NCI-H1092 (cell line): Measurements from ENCODE around the gene PRKN.

Experiments used
- DNase-seq: peaks from one replicate; lab custom pipeline; 2025; lab: John Stamatoyannopoulos, UW

Gene PRKN

DNA sequence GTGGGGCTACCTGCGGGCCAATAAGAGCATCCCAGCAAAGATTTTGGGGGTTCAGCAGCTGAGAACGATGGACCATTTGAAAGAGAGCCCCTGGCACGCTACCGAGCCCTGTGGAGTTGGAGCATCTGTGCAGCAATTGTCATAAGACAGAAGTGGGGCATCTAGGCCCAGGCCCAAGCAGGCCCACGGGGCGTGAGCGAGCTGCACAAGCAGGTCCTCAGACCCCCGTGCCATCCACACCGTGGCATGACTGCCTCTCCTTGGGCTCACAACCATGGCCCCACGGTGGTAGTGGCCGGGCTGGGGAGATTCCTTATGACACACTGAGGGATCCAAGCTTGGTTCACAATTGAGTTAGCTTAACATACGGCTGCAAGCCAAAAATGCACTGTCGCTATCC is 1350.5 kb downstream of the PRKN start:
- no peak for DNase-seq

- DNase-seq = no peak
These were observed 1351.2 kb downstream of the PRKN start for GRCh38 chr6:161376367-161376766.

DNA sequence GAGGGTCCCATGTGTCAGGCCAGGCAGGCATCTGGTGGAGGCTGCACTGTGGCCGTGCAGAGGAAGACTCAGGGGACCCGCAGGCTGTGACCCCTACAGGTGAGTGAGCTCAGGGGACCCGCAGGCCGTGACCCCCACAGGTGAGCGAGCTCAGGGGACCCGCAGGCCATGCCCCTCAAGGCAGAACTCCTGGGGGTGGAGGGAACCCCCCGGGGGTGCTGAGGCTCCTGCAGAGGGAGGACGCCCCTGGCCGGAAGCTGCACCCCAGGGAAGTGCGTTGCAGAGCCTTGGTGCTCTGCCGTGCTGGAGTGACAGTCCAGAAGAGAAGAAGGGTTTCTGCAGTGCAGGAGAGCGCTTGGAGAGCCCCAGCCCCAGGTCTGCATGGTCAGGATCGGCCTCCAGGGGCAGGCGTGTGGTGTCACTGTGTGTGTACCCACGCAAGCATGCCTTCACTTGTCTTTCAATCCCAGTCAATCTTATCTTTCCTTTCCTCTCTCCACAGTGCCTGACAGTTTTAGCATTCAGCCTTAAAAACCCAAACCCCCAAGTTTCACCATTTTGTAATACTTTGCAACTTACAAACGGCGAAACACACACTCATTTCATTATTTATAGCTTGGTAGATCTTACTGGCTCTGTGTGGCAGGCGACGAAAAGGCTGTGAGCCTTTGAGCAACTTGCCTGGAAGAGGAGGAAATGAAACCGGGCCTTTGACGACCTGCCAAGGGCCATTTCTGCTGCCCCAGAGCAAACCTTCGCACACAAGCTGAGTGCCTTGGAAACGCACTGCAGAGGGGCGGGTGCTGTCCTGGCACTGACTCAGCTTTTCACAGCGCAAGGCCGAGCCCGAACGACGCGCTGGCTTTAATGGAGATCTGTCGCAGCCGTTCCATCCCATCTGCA is 1352.3 kb downstream of the PRKN start:
- DNase-seq = peak; percentile 68

DNA sequence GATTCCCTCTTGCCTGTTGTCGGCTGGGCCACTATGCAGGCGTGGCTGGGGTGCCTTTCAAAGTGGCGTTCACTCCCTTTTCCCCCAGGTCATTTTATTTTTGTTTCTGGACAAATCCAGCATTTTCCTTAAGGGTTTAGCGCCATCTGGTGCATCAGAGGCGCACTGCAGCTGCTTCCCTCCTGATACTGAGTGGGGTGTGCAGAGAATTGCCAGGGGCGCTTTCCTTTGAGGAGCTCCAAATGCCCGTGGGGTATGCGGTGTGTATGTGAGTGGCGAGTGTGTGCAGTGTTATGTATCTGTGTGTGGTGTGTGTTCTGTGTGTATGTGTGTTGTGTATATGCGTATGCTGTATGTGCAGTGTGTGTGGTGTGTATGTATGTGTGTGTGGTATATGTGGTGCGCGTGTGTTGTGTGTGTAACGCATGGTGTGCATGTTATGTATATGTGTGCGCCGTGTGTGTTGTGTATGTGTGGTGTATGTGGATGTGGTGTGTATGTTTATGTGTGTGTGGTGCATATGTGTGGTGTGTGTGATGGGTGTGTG is 1353.6 kb downstream of the PRKN start:
- DNase-seq = peak; percentile 65

DNA sequence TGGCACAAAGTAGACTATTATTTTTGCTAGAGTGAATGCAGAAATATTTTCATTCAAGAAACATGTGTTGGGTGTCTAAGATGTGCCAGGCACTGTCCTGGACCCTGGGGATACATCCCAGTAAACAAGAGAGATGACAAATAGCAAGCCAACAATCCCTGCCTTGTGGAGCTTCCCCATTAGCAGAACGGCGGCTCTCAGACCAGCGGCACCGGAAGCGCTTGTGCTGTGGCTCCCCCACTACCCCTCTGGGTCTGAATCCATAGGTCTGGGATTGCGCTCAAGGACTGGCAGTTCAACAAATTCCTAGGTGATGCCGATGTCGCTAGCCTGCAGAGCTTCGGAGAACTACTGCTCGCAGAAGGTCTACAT is 1355.2 kb downstream of the PRKN start:
- DNase-seq = no peak

- peak; percentile 68 for DNase-seq
These were observed 1356.7 kb downstream of the PRKN start for GRCh38 chr6:161370880-161371279.

DNA sequence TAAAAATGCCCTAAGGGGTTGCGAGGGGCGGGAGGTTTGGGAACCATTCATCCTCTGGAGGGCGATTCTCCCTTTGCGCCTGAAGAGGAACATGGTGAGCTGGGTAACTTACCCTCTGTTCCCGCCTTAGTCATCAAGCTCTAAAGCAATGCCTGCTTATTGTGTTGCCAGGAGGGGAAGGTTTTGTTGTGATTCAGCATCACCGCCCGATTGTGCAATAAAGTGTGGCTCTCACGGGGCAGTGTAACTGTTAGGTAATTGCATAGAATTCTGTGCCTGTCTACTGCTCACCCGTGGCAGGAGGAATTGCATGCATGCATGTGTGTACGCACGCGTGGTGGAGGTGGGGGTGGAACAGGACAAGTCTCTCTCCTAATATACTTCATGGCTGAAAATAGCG is 1358.2 kb downstream of the PRKN start:
- DNase-seq = no peak

DNA sequence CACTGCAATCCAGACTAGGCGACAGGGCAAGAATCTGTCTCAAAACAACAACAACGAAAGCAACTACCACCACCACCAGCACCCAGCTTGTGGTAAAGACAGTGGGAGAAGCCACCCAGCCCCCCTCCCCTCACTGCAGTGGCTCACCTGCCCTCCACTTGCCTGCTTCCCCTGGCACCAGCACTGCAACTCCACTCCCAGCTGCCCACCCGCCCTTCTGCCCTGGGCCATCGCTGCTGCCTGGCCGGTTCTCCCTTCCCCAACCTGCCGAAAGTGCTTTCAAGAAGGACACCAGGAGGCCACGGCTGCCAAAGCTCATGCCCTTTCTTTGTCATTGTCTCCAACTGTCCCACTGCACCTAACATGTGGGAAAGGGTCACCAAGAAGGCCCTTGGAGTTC is 1359.1 kb downstream of the PRKN start:
- no peak for DNase-seq

- no peak for DNase-seq
These were observed 1360.1 kb downstream of the PRKN start for GRCh38 chr6:161367472-161367871.

GRCh38 chr6:161366301-161366923 is 1361.2 kb downstream of the PRKN start:
- DNase-seq = no peak

GRCh38 chr6:161365633-161366032 is 1361.9 kb downstream of the PRKN start:
- no peak for DNase-seq

DNA sequence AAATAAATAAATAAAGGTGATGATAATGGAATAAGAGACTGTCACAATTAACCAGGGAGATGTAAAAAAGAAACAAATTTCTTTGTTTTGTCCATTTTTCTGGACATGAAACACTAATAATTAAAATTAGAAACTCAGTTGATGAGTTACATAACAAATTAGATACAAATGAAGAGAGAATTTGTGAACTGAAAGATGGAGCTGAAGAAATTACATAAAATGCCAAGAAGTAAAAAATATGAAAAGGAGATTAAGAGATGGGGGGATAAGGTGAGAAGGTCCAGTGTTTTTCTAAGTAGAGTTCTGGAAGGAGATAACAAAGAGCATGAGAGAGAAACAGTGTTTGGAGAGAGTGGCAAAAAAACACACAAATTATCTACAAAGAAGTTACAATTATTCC is 1364.3 kb downstream of the PRKN start:
- no peak for DNase-seq

- no peak for DNase-seq
These were observed 1365.3 kb downstream of the PRKN start for GRCh38 chr6:161362266-161362665.

GRCh38 chr6:161361529-161361928 is 1366.0 kb downstream of the PRKN start:
- no peak for DNase-seq

DNA sequence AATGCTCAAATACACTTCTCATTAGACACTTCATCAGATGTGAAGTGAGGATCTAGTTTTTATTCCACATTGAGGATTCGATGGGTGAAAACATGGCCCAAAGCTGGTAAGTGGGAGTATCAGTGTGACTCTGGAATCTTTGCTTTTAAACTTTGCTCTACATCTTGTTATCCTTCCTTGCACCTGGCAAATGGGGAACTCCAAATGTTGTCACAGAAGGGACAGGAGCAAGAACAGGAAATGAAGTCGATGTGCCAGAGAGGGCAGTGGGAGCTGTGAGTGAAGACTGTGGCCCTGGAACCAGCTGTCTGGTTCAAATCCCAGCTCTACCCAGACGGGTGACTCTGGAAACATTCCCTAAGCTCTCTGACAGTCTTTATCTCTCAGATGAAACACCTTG is 1367.0 kb downstream of the PRKN start:
- no peak for DNase-seq

GRCh38 chr6:161359618-161359945 is 1368.0 kb downstream of the PRKN start:
- no peak for DNase-seq

- no peak for DNase-seq
These were observed 1371.3 kb downstream of the PRKN start for GRCh38 chr6:161356167-161356854.

GRCh38 chr6:161355696-161356095 is 1371.9 kb downstream of the PRKN start:
- no peak for DNase-seq

DNA sequence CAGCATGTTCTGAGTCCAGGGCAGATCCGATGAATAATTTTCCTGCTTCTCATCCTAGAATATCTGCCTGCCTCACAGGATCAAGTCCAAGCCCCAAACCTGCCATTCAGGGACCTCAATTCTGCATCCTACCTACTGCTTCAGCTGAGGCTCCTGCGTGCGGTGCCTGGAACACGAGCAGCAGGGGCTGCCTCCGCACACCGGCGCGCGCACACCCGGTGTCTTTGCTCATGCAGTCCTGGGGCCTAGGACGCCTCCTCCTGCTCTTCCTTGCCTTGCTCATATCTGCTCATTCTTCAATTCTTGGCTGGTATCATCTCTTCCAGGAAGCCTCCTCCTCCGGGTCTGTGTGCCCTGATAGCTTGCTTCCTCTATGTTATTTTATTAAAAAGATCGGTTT is 1372.6 kb downstream of the PRKN start:
- no peak for DNase-seq

GRCh38 chr6:161354276-161354840 is 1373.2 kb downstream of the PRKN start:
- no peak for DNase-seq

DNA sequence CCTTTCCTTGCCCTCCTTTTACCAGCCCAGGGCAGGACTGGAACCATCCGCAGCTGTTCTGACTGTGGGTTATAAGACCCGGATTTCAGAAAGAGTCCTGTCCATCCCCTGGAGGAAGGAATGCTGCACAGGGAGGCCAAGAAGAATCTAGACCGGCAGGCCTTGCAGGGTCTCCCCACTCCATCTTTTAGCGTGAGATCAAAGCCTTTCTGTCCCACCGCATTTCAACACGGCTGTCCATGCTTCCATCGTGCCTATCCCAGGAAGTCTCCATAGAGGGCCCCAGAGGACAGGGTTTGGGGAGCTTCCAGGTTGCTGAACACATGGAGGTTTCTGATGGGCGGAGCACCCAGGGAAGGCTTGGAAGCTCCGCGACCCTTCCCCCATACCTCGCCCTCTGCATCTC is 1374.4 kb downstream of the PRKN start:
- peak; percentile 72 for DNase-seq

GRCh38 chr6:161351858-161352257 is 1375.7 kb downstream of the PRKN start:
- DNase-seq = no peak

DNA sequence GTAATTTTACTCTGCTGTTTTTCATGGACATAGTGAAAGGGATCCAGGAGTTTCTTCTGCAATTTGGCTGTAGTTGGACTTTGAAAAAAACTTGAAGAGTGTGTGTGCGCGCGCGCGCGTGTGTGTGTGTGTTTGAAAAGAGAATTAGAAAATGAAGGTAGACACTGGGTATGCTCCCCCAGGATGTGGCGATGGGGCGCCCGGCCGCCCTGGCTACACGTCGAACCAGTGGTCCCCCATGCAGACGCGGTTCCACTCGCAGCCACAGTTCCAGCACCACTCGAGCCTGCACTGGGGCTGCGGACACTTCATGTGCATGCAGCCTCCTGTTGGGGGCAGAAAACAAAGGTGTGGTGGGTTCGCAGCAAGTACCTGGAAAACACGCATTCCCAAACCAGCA is 1377.7 kb downstream of the PRKN start:
- no peak for DNase-seq
